K562 (cell line): ENCODE data around the gene PTCH1. TPM values are rescaled to one million over a fixed set of nuclear protein-coding genes. Genes with fewer than 3 reads are reported as not detected.

ENCODE experiments used
- ATAC-seq: fragments of 200-7000 bp; cut with Tn5 transposase; 3 replicates; pipeline ENCODE4 v1.9.1; 2020; ENCODE audit warnings: moderate library complexity
- BruUV-seq: library from RNA; stranded (reverse); fragments of 400-500 nt; replicated peaks from 2 replicates; lab custom pipeline; 2021; lab: Mats Ljungman, UMichigan
- CTCF ChIA-PET: fragments of 300-600 bp; formaldehyde crosslinking; extraction: SDS; loops from one replicate; lab custom pipeline; 2021; ENCODE audit warnings: low intra/inter-chr PET ratio; lab: Yijun Ruan, JAX
- POLR2A ChIA-PET: fragments of 300-600, 350-650 bp; sonication (Branson Sonifier 250); formaldehyde crosslinking; extraction: SDS; loops from one replicate; lab custom pipeline; 2021; ENCODE audit warnings: antibody characterized with exemption, inconsistent platforms; lab: Yijun Ruan, JAX
- DNase-seq, 4 experiments: peaks; one replicate each; pipeline versions ENCODE4 v3.0.0 to v3.0.0-alpha.2; 2011 to 2018; ENCODE audit warnings: low spot score in 3 of 4, mixed read lengths in 3 of 4; ENCODE audit errors: extremely low read depth in 1 of 4
- FAIRE-seq: peaks from 2 replicates; lab custom pipeline; 2011; peaks lifted over from hg19 to GRCh38; lab: Jason Lieb, UNC
- H2AFZ ChIP-seq: 2 replicates; pipeline ENCODE4 v1.6.0; 2011; ENCODE audit warnings: low read depth, low read length, control low read depth, inconsistent platforms
- H3K27ac ChIP-seq: fragments of 200-600 bp; 3 replicates; pipeline ENCODE4 v1.8.0; 2011; ENCODE audit warnings: low read depth, mild to moderate bottlenecking, control low read depth, inconsistent platforms, low read length, moderate library complexity, mixed read lengths; ENCODE audit errors: extremely low read depth
- H3K27me3 ChIP-seq, 2 experiments: fragments of 300-600 bp in 1 of 2; 2 replicates in 1 of 2; 3 replicates in 1 of 2; pipeline versions ENCODE4 v1.6.0 to v1.8.0; 2011; ENCODE audit warnings: inconsistent platforms in 2 of 2, low read length in 2 of 2, mild to moderate bottlenecking in 1 of 2, mixed read lengths in 1 of 2, moderate library complexity in 1 of 2; ENCODE audit not compliant: control insufficient read depth in 2 of 2, insufficient read depth in 2 of 2
- H3K36me3 ChIP-seq: fragments of 300-600 bp; 3 replicates; pipeline ENCODE4 v1.8.0; 2011; ENCODE audit warnings: mild to moderate bottlenecking, low read length, inconsistent platforms; ENCODE audit not compliant: control insufficient read depth, insufficient read depth
- H3K4me1 ChIP-seq, 2 experiments: fragments of 200-600 bp in 1 of 2; replicated peaks in 1 of 2; 2 replicates in 1 of 2; 3 replicates in 1 of 2; pipeline versions ENCODE4 v1.5.1 to v1.8.0; 2011; ENCODE audit warnings: inconsistent platforms in 2 of 2, low read length in 2 of 2, mild to moderate bottlenecking in 1 of 2, mixed read lengths in 1 of 2, moderate library complexity in 1 of 2; ENCODE audit not compliant: control insufficient read depth in 2 of 2, insufficient read depth in 2 of 2
- H3K4me2 ChIP-seq: 2 replicates; pipeline ENCODE4 v1.6.1; 2011; ENCODE audit warnings: low read length, control low read depth, inconsistent platforms, mixed read lengths; ENCODE audit not compliant: insufficient read depth
- H3K4me3 ChIP-seq: fragments of 200-600 bp; sonication (generic), shearing (Covaris generic); 2 replicates; pipeline ENCODE4 v1.5.1; 2016; ENCODE audit warnings: control low read depth, inconsistent platforms
- H3K79me2 ChIP-seq: fragments of 200-600 bp; 3 replicates; pipeline ENCODE4 v1.8.0; 2011; ENCODE audit warnings: low read length, inconsistent platforms; ENCODE audit not compliant: control insufficient read depth, insufficient read depth
- H3K9ac ChIP-seq, 2 experiments: 2 replicates each; pipeline versions ENCODE4 v1.6.0 to v1.6.1; 2011; ENCODE audit warnings: low read depth in 2 of 2, low read length in 2 of 2, control low read depth in 1 of 2, inconsistent platforms in 1 of 2, mild to moderate bottlenecking in 1 of 2, mixed read lengths in 1 of 2; ENCODE audit not compliant: insufficient read depth in 1 of 2
- H3K9me1 ChIP-seq: one replicate; pipeline ENCODE4 v1.6.0; 2011; ENCODE audit warnings: inconsistent platforms, mild to moderate bottlenecking, low read length, moderate library complexity; ENCODE audit not compliant: control insufficient read depth, insufficient read depth
- H3K9me3 ChIP-seq: replicated peaks from 2 replicates; pipeline ENCODE4 v1.5.1; 2011; ENCODE audit warnings: low read depth, low read length, inconsistent platforms; ENCODE audit not compliant: control insufficient read depth, insufficient read depth
- H4K20me1 ChIP-seq: replicated peaks from 2 replicates; pipeline ENCODE4 v1.6.1; 2011; ENCODE audit warnings: low read length, inconsistent platforms, mixed read lengths; ENCODE audit not compliant: control insufficient read depth, insufficient read depth
- KLF6 ChIP-seq: fragments of 250-450 bp; sonication (Bioruptor Pico); IDR thresholded peaks from 2 replicates; pipeline ENCODE4 v1.4.0; 2020; ENCODE audit warnings: mild to moderate bottlenecking, moderate library complexity, borderline replicate concordance
- NR3C1 ChIP-seq: sonication (generic); formaldehyde crosslinking; IDR thresholded peaks from 2 replicates; pipeline ENCODE4 v1.8.1; 2022; ENCODE audit warnings: missing genetic modification reagents
- THRAP3 ChIP-seq: fragments of 450-650 bp; IDR thresholded peaks from 2 replicates; pipeline ENCODE4 v1.6.1; 2016; ENCODE audit warnings: mild to moderate bottlenecking, inconsistent platforms, borderline replicate concordance
- ZNF398 ChIP-seq: fragments of 250-450 bp; sonication (Bioruptor Pico); IDR thresholded peaks from 2 replicates; pipeline ENCODE4 v1.8.0; 2021; ENCODE audit warnings: moderate library complexity, mild to moderate bottlenecking, inconsistent platforms
- ZSCAN32 ChIP-seq: fragments of 450-650 bp; formaldehyde crosslinking; IDR thresholded peaks from 2 replicates; pipeline ENCODE4 v1.4.0; 2020; ENCODE audit warnings: mild to moderate bottlenecking, moderate library complexity
- WGBS: fragments of 100-300 bp; shearing (Covaris generic); methylation state at CpG from one replicate; pipeline ENCODE4 v1.1.6; 2016; ENCODE audit warnings: low coverage, mixed read lengths; ENCODE audit not compliant: insufficient coverage; ENCODE audit errors: missing lambda C conversion rate; 5-methylcytosine and 5-hydroxymethylcytosine counted together
- in situ Hi-C: fragments of 300-500 bp; cut with MboI; formaldehyde crosslinking; loops from 4 replicates; pipeline ENCODE4 v1.15.0; 2018; ENCODE audit warnings: inconsistent platforms, mixed read lengths
- intact Hi-C: fragments of 100-400 bp; cut with micrococcal nuclease; formaldehyde crosslinking; loops from 2 replicates; pipeline ENCODE4 v1.14.2; 2022
- polyA plus RNA-seq, 8 experiments: library from polyadenylated mRNA; depleted of rRNA in 4 of 8; stranded (reverse) in 5 of 8; unstranded in 3 of 8; fragments of >200 nt; fragmentation: Nextera tagmentation in 2 of 8; fragmentation: Illumina TruSeq in 1 of 8; extraction: Ambion mirVana in 2 of 8; extraction: Trizol in 1 of 8; gene quantifications; 2 replicates each; pipeline versions ENCODE4 v1.2.1 to v1.2.3, GENCODE V29; 2011 to 2014; ENCODE audit warnings: inconsistent platforms in 1 of 8, missing spikeins in 1 of 8
- total RNA-seq, 7 experiments: library from RNA; depleted of rRNA in 6 of 7; stranded (reverse); fragments of >200 nt in 6 of 7; fragmentation: Illumina TruSeq in 2 of 7; extraction: Trizol in 2 of 7; gene quantifications; 2 replicates each; pipeline versions ENCODE4 v1.2.1 to v1.2.3, GENCODE V29; 2011 to 2021; ENCODE audit warnings: low replicate concordance in 1 of 7
- TF ChIP-seq, protein P1 (sequence below): sonication (generic); formaldehyde crosslinking; IDR thresholded peaks from 2 replicates; pipeline ENCODE4 v1.9.0; 2022; ENCODE audit warnings: mild to moderate bottlenecking, missing genetic modification reagents
- TF ChIP-seq, protein P2 (sequence below): fragments of 450-650 bp; IDR thresholded peaks from 2 replicates; pipeline ENCODE4 v1.6.1; 2016; ENCODE audit warnings: borderline replicate concordance
- TF ChIP-seq, protein P3 (sequence below), 2 experiments: fragments of 450-650 bp in 1 of 2; sonication (generic) in 1 of 2; formaldehyde crosslinking in 1 of 2; IDR thresholded peaks; 2 replicates each; pipeline versions ENCODE4 v1.7.1 to v1.9.0; 2016 to 2022; ENCODE audit warnings: inconsistent platforms in 1 of 2, mild to moderate bottlenecking in 1 of 2, missing genetic modification reagents in 1 of 2

PTCH1 gene
- total and polyA plus RNA-seq, 9 of the 15 experiments (the other 6 are each of a cell fraction or from before 2014, with no cell fraction given), result 0.70 to 9.9 (median 3.8) TPM

GRCh38 chr9:95511616-95511931 lies 5.2 kb downstream of the PTCH1 start:
- WGBS, result 1% methylated on average over 6 of the region's 6 CpGs
- POLR2A ChIA-PET, result interaction anchor here (0.6 kb wide), 1 partner anchor 20 kb away, joined by 3 read pairs; no protein-coding TSS in a partner anchor
- intact Hi-C loops, result loop anchor here (2.0 kb wide), 1 partner anchor 195 kb away; the partner anchor contains the start of gene FANCC
- TF ChIP-seq NR3C1 (CRISPR knock-in tag) (no peak), THRAP3 (0 out of 2 replicates have a peak, but pooled peaks have one; percentile 12), ZNF398 (CRISPR knock-in tag) (no peak), ZSCAN32 (CRISPR knock-in tag) (0 out of 2 replicates have a peak, but pooled peaks have one; percentile 7), KLF6 (no peak)
- TF ChIP-seq, protein P1, sequence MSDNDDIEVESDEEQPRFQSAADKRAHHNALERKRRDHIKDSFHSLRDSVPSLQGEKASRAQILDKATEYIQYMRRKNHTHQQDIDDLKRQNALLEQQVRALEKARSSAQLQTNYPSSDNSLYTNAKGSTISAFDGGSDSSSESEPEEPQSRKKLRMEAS (CRISPR knock-in tag), result peak; percentile 15; the same call in 1 of the 2 replicates
- TF ChIP-seq, protein P2, sequence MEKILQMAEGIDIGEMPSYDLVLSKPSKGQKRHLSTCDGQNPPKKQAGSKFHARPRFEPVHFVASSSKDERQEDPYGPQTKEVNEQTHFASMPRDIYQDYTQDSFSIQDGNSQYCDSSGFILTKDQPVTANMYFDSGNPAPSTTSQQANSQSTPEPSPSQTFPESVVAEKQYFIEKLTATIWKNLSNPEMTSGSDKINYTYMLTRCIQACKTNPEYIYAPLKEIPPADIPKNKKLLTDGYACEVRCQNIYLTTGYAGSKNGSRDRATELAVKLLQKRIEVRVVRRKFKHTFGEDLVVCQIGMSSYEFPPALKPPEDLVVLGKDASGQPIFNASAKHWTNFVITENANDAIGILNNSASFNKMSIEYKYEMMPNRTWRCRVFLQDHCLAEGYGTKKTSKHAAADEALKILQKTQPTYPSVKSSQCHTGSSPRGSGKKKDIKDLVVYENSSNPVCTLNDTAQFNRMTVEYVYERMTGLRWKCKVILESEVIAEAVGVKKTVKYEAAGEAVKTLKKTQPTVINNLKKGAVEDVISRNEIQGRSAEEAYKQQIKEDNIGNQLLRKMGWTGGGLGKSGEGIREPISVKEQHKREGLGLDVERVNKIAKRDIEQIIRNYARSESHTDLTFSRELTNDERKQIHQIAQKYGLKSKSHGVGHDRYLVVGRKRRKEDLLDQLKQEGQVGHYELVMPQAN, result peak; percentile 20; the same call in 1 of the 2 replicates
- TF ChIP-seq, protein P3, sequence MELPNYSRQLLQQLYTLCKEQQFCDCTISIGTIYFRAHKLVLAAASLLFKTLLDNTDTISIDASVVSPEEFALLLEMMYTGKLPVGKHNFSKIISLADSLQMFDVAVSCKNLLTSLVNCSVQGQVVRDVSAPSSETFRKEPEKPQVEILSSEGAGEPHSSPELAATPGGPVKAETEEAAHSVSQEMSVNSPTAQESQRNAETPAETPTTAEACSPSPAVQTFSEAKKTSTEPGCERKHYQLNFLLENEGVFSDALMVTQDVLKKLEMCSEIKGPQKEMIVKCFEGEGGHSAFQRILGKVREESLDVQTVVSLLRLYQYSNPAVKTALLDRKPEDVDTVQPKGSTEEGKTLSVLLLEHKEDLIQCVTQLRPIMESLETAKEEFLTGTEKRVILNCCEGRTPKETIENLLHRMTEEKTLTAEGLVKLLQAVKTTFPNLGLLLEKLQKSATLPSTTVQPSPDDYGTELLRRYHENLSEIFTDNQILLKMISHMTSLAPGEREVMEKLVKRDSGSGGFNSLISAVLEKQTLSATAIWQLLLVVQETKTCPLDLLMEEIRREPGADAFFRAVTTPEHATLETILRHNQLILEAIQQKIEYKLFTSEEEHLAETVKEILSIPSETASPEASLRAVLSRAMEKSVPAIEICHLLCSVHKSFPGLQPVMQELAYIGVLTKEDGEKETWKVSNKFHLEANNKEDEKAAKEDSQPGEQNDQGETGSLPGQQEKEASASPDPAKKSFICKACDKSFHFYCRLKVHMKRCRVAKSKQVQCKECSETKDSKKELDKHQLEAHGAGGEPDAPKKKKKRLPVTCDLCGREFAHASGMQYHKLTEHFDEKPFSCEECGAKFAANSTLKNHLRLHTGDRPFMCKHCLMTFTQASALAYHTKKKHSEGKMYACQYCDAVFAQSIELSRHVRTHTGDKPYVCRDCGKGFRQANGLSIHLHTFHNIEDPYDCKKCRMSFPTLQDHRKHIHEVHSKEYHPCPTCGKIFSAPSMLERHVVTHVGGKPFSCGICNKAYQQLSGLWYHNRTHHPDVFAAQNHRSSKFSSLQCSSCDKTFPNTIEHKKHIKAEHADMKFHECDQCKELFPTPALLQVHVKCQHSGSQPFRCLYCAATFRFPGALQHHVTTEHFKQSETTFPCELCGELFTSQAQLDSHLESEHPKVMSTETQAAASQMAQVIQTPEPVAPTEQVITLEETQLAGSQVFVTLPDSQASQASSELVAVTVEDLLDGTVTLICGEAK (IDR thresholded peaks at IDR 0.05), result 0 out of 2 replicates have a peak, but pooled peaks have one; percentile 6
- TF ChIP-seq, protein P3 (CRISPR knock-in tag; IDR thresholded peaks at IDR 0.05), result no peak

More at GRCh38 chr9:95511616-95511931, 5.2 kb downstream of the PTCH1 start:
- Histone ChIP-seq H3K27me3 (no peaks in the 10 kb centered on the region), H3K27ac (peak overlapping the region; percentile 97), H3K4me1 (peaks cover 17 to 47% of the 10 kb centered on the region in 2 experiments; a peak in 4 of 5 replicates), H3K9me1 (no peaks in the 10 kb centered on the region), H3K9me3 (no peaks in the 10 kb centered on the region), H2AFZ (peak overlapping the region; percentile 91), H3K4me3 (peak overlapping the region; percentile 84), H3K79me2 (peaks cover 49% of the 10 kb centered on the region), H3K4me2 (peak overlapping the region; percentile 91), H3K36me3 (no peaks in the 10 kb centered on the region; the same call in 2 of the 3 replicates), H3K9ac (peak overlapping the region; percentile 94 to 99), H4K20me1 (no peaks in the 10 kb centered on the region)
- TSS peak; percentile 73 for BruUV-seq
- in situ Hi-C loops, result no loop called here
- no peak for ATAC-seq
- FAIRE-seq, result no peak
- no peak for DNase-seq
- CTCF ChIA-PET, result no interaction called here
